Subcutaneous abdominal adipose tissue (tissue), 5 donors: ENCODE measurements around the gene GPRC6A.

Experiments used
- H3K27ac ChIP-seq: one replicate; pipeline ENCODE4 v1.7.0; 2013; ENCODE audit warnings: low read depth, mild to moderate bottlenecking, inconsistent platforms, low read length, moderate library complexity
- H3K27me3 ChIP-seq, 5 donors: one replicate each; pipeline ENCODE4 v1.7.0; 2013; ENCODE audit warnings: low read length in 5 of 5, inconsistent platforms in 1 of 5; ENCODE audit not compliant: control insufficient read depth in 5 of 5, insufficient read depth in 4 of 5
- H3K36me3 ChIP-seq, 5 donors: one replicate each; pipeline ENCODE4 v1.7.0; 2013; ENCODE audit warnings: low read length in 5 of 5; ENCODE audit not compliant: control insufficient read depth in 5 of 5, insufficient read depth in 5 of 5
- H3K4me1 ChIP-seq, 5 donors: one replicate each; pipeline ENCODE4 v1.7.0; 2013; ENCODE audit warnings: low read length in 5 of 5, mild to moderate bottlenecking in 3 of 5, moderate library complexity in 1 of 5; ENCODE audit not compliant: control insufficient read depth in 5 of 5, insufficient read depth in 5 of 5
- H3K4me3 ChIP-seq, 5 donors: one replicate each; pipeline ENCODE4 v1.7.0; 2013; ENCODE audit warnings: low read length in 5 of 5, low read depth in 1 of 5
- H3K9ac ChIP-seq, 5 donors: one replicate each; pipeline ENCODE4 v1.7.0; 2013; ENCODE audit warnings: low read length in 5 of 5, mild to moderate bottlenecking in 4 of 5, moderate library complexity in 3 of 5
- H3K9me3 ChIP-seq, 5 donors: one replicate each; pipeline ENCODE4 v1.7.0; 2013; ENCODE audit warnings: low read length in 5 of 5; ENCODE audit not compliant: control insufficient read depth in 5 of 5
- donor health status: healthy.
- donor health status: healthy.
- donor health status: healthy.
- donor health status: healthy.
- donor health status: healthy.

GPRC6A gene

DNA sequence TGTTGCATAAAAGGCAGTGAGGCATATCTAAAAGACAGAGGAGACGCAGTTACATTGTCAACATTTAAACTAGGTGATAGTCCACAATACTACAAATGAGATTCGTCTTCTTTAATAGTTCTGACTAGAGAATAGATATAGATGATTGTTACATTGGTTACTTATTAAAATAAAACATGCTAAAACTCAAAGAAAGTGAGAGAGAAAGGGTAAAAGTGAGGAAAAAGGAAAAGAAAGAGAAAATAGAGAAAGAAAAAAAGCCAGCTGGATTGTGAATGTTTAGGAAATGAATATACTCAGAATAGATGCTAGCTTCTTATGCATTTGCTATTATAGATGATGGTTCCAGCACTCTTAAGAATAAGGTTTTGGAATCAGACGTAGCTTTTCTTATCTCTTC, 35.7 kb downstream of the GPRC6A start:
- no peaks in the 10 kb centered on the region for H3K27me3 ChIP-seq
- H3K9me3 ChIP-seq = no peaks in the 10 kb centered on the region

DNA sequence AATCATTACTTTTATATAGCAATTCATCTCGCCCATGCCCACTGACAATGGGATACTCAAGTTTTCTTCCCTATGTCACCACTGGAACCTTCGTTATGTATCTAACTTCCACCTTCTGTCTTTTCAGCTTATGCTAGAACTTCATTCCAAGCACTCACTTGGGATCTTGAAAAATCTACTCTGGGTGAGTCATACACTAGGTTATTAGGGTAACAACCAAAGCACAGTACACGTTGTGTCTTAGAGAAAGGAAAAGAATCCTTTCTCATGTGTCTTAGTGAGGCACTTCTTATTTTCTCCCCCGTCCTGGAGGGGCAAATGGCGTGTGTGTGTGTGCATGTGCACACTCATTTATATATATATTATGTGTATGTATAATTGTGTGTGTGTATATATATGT, 45.0 kb downstream of the GPRC6A start:
- no peaks in the 10 kb centered on the region for H3K4me1 ChIP-seq
- H3K27me3 ChIP-seq = no peaks in the 10 kb centered on the region
- no peak overlapping the region for H3K4me3 ChIP-seq
- no peak overlapping the region for H3K9ac ChIP-seq
- no peak overlapping the region for H3K27ac ChIP-seq
- no peaks in the 10 kb centered on the region for H3K36me3 ChIP-seq
- no peaks in the 10 kb centered on the region for H3K9me3 ChIP-seq

More for the DNA sequence above, 35.7 kb downstream of the GPRC6A start:
- no peak overlapping the region for H3K9ac ChIP-seq
- no peaks in the 10 kb centered on the region for H3K4me1 ChIP-seq
- H3K36me3 ChIP-seq = no peaks in the 10 kb centered on the region
- no peak overlapping the region for H3K27ac ChIP-seq
- no peak overlapping the region for H3K4me3 ChIP-seq

DNA sequence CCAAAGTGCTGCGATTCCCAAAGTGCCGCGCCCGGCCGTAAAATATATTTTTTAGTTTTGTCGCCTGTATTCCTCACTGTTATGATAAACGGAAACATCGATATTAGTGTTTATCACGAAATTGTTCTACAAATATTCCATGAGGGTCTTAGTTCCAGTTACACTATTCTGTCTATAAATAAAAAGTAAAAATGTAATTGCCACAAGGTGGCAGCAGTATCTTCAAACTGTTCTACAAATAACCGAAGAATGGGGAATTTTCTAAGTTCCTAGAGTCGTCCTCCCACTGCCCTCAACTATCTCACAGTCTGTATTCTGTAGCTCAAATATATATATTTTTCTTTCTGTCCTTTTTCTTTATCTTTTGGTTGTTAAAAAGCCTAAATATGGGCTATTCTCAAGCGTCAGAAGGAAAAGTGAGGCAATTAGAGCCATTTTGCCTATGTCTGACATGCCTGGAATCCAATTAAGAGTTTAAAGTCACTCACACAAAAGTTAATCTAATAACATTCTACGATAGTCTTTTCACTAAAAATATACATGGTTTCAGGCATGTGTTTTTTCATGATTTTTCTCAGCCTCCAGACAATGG, 49.2 kb downstream of the GPRC6A start:
- Histone ChIP-seq H3K9ac (no peak overlapping the region), H3K27ac (no peak overlapping the region), H3K36me3 (no peaks in the 10 kb centered on the region), H3K4me1 (no peaks in the 10 kb centered on the region), H3K9me3 (no peaks in the 10 kb centered on the region), H3K4me3 (peak overlapping the region in 1 of 5 donors; percentile 22), H3K27me3 (no peaks in the 10 kb centered on the region)

DNA sequence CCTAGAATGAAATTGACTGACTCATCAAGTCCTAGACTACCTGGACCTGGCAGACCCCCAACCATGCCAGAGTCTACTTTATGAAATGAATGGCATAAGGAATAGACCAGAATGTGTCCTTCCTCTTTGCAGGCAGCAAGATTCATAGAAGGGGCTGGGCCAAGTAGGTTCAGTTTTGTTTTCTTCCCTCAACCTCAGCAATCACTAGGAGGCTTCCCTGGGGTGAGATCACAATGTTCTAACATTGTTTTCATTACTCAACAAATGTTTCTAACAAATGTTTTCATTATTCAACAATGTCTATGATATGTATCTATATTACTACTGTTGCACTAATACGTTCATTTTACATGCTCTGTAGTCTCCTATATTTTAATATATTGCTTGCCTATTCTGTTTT, 55.0 kb downstream of the GPRC6A start:
- H3K27me3 ChIP-seq = no peaks in the 10 kb centered on the region
- no peak overlapping the region for H3K4me3 ChIP-seq
- H3K9ac ChIP-seq = no peak overlapping the region
- H3K9me3 ChIP-seq = no peaks in the 10 kb centered on the region
- H3K36me3 ChIP-seq = no peaks in the 10 kb centered on the region
- no peak overlapping the region for H3K27ac ChIP-seq
- no peaks in the 10 kb centered on the region for H3K4me1 ChIP-seq

DNA sequence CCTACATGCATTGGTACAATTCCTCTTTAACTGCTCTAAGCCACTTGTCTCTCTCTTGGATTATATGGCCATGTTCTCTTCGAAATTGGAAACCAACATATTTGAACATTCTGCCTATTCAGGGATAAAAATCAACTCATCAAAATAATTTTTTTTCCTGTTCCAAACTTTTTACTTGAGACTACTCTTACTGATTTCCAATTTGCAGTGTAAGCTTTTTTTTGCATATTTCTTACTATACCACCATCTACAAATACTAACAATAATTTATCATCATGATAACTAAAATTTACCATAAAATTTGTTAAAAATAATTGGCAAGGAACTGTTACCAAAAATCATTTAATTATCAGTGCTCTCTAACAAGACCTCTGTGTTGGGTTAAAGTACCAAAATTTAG, 56.4 kb downstream of the GPRC6A start:
- peaks cover 0 to under 1% (median 0%) of the 10 kb centered on the region in 5 donors for H3K4me1 ChIP-seq
- H3K9ac ChIP-seq = no peak overlapping the region
- peaks cover 0 to 3% (median 0%) of the 10 kb centered on the region in 5 donors for H3K27me3 ChIP-seq
- no peak overlapping the region for H3K4me3 ChIP-seq
- H3K9me3 ChIP-seq = no peaks in the 10 kb centered on the region
- no peak overlapping the region for H3K27ac ChIP-seq
- no peaks in the 10 kb centered on the region for H3K36me3 ChIP-seq

DNA sequence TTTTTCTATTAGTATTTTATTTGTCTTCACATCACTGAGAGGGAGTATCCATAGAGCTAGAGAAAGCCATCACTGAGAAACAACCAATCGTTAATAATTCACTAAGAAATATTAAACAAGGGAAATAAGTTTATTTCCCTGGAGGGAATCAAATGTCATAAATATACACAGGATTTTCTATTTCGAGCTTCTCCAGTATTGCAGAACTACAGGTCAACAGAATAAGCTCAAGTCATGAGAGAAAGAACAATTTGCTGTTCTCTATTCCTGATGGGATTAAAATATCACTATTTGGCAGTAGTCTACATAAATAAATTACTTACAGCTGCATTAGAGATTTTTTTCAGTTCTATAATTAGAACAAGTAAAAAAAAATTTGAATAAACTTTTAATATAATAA, 61.2 kb downstream of the GPRC6A start:
- Histone ChIP-seq H3K4me1 (peaks cover 0 to 20% (median 15%) of the 10 kb centered on the region in 5 donors), H3K9me3 (no peaks in the 10 kb centered on the region), H3K27ac (no peak overlapping the region), H3K4me3 (no peak overlapping the region), H3K27me3 (peaks cover 4 to 23% (median 14%) of the 10 kb centered on the region in 5 donors), H3K9ac (no peak overlapping the region), H3K36me3 (no peaks in the 10 kb centered on the region)

DNA sequence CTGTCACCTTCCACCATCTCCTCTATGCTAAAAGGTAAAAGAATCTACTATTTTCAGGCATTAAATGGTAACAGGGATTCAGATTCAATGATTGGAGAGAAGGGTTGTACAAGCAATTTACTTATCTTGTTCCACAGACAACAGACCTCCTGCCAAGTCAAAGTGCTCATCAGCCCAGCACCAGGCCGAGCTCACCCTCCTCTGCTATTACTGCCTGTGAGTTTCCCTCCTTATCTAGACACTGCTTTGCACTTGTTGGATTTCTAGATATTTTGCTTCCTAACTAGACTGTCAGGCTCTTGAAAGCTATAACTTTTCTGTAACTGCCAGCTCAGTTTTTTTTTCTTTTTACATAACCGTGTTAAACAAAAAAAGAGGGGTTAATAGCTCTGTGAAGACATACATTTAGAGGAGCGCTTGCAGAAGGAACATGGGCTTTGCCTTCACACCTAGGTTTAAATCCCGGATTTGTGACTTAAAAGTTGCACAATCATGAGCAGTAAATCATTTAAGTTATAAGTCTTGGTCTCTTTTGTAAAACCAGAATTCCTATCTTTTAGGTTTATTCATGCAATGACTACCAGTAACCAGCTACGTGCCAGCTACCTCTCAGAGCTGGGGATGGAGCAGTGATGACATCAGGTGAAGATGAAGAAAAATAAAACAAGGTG, 62.2 kb downstream of the GPRC6A start:
- no peaks in the 10 kb centered on the region for H3K9me3 ChIP-seq
- H3K4me1 ChIP-seq = peaks cover 0 to 20% (median 15%) of the 10 kb centered on the region in 5 donors
- H3K27ac ChIP-seq = no peak overlapping the region
- no peaks in the 10 kb centered on the region for H3K36me3 ChIP-seq
- no peak overlapping the region for H3K9ac ChIP-seq
- peaks cover 4 to 23% (median 14%) of the 10 kb centered on the region in 5 donors for H3K27me3 ChIP-seq
- H3K4me3 ChIP-seq = no peak overlapping the region

DNA sequence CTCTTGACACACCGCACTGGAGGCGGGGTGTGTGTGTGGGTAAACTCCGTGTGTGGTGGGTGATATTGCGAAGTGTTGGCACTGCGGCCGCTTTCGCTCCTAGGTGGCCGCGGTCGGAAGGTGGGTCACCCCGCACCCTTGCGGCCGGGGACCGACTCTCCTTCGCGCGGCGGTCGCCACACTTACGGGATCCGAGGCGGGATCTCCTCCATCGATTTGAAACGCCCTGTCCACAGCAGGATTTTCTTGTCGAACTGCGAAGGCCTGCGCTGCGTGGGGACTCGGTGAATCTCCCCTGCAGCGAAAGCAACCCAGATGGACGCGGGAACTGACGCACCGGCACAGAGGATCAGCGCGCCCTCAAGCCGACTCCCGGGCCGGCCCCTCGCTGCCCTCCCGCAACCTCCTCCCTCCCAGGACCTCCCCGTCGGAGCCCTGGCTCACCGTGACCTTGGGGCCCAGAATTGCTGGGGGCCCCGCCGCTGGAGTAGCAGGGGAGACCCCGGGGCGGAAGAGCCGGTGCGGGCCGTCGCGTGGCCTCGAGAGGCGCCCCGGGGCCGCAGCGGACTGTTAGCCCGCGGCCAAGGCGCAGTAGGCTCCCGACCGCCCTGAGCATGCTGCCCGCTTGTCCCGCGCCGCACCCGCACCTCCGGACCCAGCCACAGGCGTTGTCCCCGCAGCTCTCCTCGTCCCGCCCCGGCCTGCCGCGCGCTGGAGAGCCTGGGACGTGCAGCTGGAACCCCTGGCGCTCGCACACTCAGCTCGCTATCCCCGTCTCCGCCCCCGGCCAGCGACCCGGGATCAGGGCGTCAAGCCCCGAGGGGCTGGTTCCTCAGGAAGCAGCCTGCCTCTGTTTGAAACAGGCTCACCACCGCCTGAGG, 63.7 kb downstream of the GPRC6A start, which contains the start of gene FAM162B:
Gene FAM162B, minus strand, starts transcription at position 759 of the 881 bp plus-strand sequence. Its CDS starts 143 bp downstream, at position 616.
- peak within 1 kb of the TSS; percentile 71 to 79 (median 75) for H3K4me3 ChIP-seq
- peak within 1 kb of the TSS in 3 of 5 donors; percentile 45 to 59 (median 59) for H3K9ac ChIP-seq
- no peaks in the 10 kb centered on the region for H3K9me3 ChIP-seq
- H3K36me3 ChIP-seq = no peaks in the 10 kb centered on the region
- H3K27me3 ChIP-seq = peaks cover 4 to 23% (median 14%) of the 10 kb centered on the region in 5 donors
- no peak within 1 kb of the TSS for H3K27ac ChIP-seq
- peaks cover 0 to 20% (median 15%) of the 10 kb centered on the region in 5 donors for H3K4me1 ChIP-seq

DNA sequence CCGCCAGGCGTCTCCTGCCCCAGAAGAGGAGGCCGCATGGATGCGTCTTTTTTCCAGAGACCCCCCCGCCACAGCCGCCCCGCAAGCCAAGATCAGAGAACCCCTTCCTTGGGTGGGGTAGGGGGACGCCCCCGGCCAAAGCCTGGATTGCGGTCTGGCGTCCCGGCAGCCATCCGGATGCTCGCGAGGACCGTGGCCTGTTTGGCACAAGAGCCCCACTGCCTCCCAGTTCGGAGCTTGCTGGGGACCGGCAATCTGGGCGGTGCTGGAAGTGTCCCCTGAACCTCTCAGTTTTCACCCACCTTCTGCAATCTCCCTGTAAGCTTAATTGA, 64.3 kb downstream of the GPRC6A start:
- Histone ChIP-seq H3K9me3 (no peaks in the 10 kb centered on the region), H3K4me1 (peaks cover 0 to 20% (median 15%) of the 10 kb centered on the region in 5 donors), H3K27ac (no peak overlapping the region), H3K27me3 (peaks cover 4 to 23% (median 14%) of the 10 kb centered on the region in 5 donors), H3K4me3 (peak overlapping the region; percentile 71 to 79 (median 75)), H3K36me3 (no peaks in the 10 kb centered on the region), H3K9ac (peak overlapping the region in 2 of 5 donors; percentile 59)
